A549 (cell line): ENCODE data around the gene BAZ1B. TPM values are rescaled to one million over a fixed set of nuclear protein-coding genes. Genes with fewer than 3 reads are reported as not detected.

ENCODE experiments used
- ATAC-seq, 2 experiments: fragments of 200-7000 bp in 1 of 2; fragments of >200 bp in 1 of 2; cut with Nextera tagmentation in 1 of 2; cut with Tn5 transposase in 1 of 2; 3 replicates each; pipeline versions ENCODE4 v1.8.0 to v1.9.1; 2018 to 2020; ENCODE audit warnings: mild to moderate bottlenecking in 1 of 2, moderate library complexity in 1 of 2
- CTCF ChIA-PET: fragments of 300-600 bp; sonication (Branson Sonifier 250); formaldehyde crosslinking; extraction: SDS; loops from one replicate; lab custom pipeline; 2021; ENCODE audit warnings: antibody characterized with exemption, inconsistent platforms; lab: Yijun Ruan, JAX
- POLR2A ChIA-PET: fragments of 350-600 bp; formaldehyde crosslinking; extraction: SDS; loops from one replicate; lab custom pipeline; 2021; ENCODE audit warnings: antibody characterized with exemption, inconsistent platforms; lab: Yijun Ruan, JAX
- DNase-seq, 2 experiments: peaks; one replicate each; pipeline versions ENCODE4 v3.0.0 to v3.0.0-alpha.2; 2011 to 2016; ENCODE audit warnings: low read depth in 1 of 2, low spot score in 1 of 2
- FAIRE-seq: peaks from 2 replicates; lab custom pipeline; 2011; peaks lifted over from hg19 to GRCh38; lab: Jason Lieb, UNC
- H3K27ac ChIP-seq, 2 experiments: fragments of >200 bp; sonication (Bioruptor Twin); formaldehyde crosslinking; 3 replicates each; pipeline ENCODE4 v1.5.1; 2016 to 2017
- H3K4me1 ChIP-seq: fragments of >200 bp; sonication (Bioruptor Twin); formaldehyde crosslinking; 3 replicates; pipeline ENCODE4 v1.6.1; 2016
- H3K4me2 ChIP-seq: fragments of >200 bp; sonication (Bioruptor Twin); formaldehyde crosslinking; 3 replicates; pipeline ENCODE4 v1.6.1; 2016
- H3K4me3 ChIP-seq: fragments of >200 bp; sonication (Bioruptor Twin); formaldehyde crosslinking; 3 replicates; pipeline ENCODE4 v1.5.1; 2016
- H3K9me3 ChIP-seq: fragments of >200 bp; sonication (Bioruptor Twin); formaldehyde crosslinking; 3 replicates; pipeline ENCODE4 v1.6.1; 2016
- BCL3 ChIP-seq: fragments of >200 bp; sonication (Bioruptor Twin); formaldehyde crosslinking; IDR thresholded peaks from 3 replicates; pipeline ENCODE4 v1.6.1; 2016
- CEBPB ChIP-seq, 2 experiments: fragments of >200 bp in 1 of 2; sonication (Bioruptor Twin) in 1 of 2; formaldehyde crosslinking in 1 of 2; IDR thresholded peaks; 2 replicates each; pipeline ENCODE4 v1.6.1; 2012 to 2016
- CHD4 ChIP-seq: fragments of 200-600 bp; sonication (generic); IDR thresholded peaks from 2 replicates; pipeline ENCODE4 v1.6.1; 2016; ENCODE audit warnings: antibody characterized with exemption, mild to moderate bottlenecking, borderline replicate concordance
- E2F6 ChIP-seq: IDR thresholded peaks from 2 replicates; pipeline ENCODE4 v1.6.1; 2012; ENCODE audit warnings: low read depth, borderline replicate concordance
- HDAC2 ChIP-seq: fragments of 200-600 bp; sonication (generic); IDR thresholded peaks from 2 replicates; pipeline ENCODE4 v1.6.1; 2016
- HES2 ChIP-seq: fragments of >200 bp; sonication (Bioruptor Twin); formaldehyde crosslinking; IDR thresholded peaks from 2 replicates; pipeline ENCODE4 v1.6.1; 2016
- HMGXB4 ChIP-seq: fragments of 250-450 bp; sonication (Bioruptor Pico); IDR thresholded peaks from 2 replicates; pipeline ENCODE4 v1.5.0; 2021; ENCODE audit warnings: mild to moderate bottlenecking, moderate library complexity, borderline replicate concordance
- HOXA7 ChIP-seq: fragments of 250-450 bp; sonication (Bioruptor Pico); IDR thresholded peaks from 2 replicates; pipeline ENCODE4 v1.5.0; 2020; ENCODE audit warnings: mild to moderate bottlenecking, moderate library complexity
- JUN ChIP-seq, 2 experiments: fragments of >200 bp; sonication (Bioruptor Twin); formaldehyde crosslinking; IDR thresholded peaks; 2 replicates in 1 of 2; 3 replicates in 1 of 2; pipeline ENCODE4 v1.6.1; 2016 to 2017
- KDM1A ChIP-seq: fragments of 200-600 bp; sonication (generic); IDR thresholded peaks from 2 replicates; pipeline ENCODE4 v1.6.1; 2016; ENCODE audit warnings: low read depth, mild to moderate bottlenecking
- KDM5A ChIP-seq: fragments of 200-600 bp; sonication (generic); IDR thresholded peaks from 2 replicates; pipeline ENCODE4 v1.6.1; 2016; ENCODE audit warnings: antibody characterized with exemption, mild to moderate bottlenecking
- MAZ ChIP-seq: fragments of 150-350 bp; IDR thresholded peaks from 2 replicates; pipeline ENCODE4 v1.6.1; 2014; ENCODE audit warnings: antibody characterized with exemption, low read depth, low read length, borderline replicate concordance
- MYC ChIP-seq: IDR thresholded peaks from 2 replicates; pipeline ENCODE4 v1.6.1; 2012; ENCODE audit warnings: mild to moderate bottlenecking, inconsistent platforms, low read length, improper control_type of control experiment, borderline replicate concordance
- NPAS2 ChIP-seq: fragments of 250-450 bp; sonication (Bioruptor Pico); IDR thresholded peaks from 2 replicates; pipeline ENCODE4 v1.8.0; 2022; ENCODE audit warnings: mild to moderate bottlenecking, moderate library complexity, borderline replicate concordance
- PHF8 ChIP-seq: fragments of 200-600 bp; sonication (generic); IDR thresholded peaks from 2 replicates; pipeline ENCODE4 v1.6.1; 2016; ENCODE audit warnings: low read depth, mild to moderate bottlenecking, antibody characterized with exemption, moderate library complexity, borderline replicate concordance
- POLR2AphosphoS2 ChIP-seq: conservative IDR thresholded peaks from 2 replicates; pipeline ENCODE4 v1.6.1; 2012; ENCODE audit warnings: low read length, improper control_type of control experiment, inconsistent platforms
- RCOR1 ChIP-seq: fragments of 150-350 bp; IDR thresholded peaks from 2 replicates; pipeline ENCODE4 v1.6.1; 2014; ENCODE audit warnings: antibody characterized with exemption, low read length, low read depth
- REST ChIP-seq: fragments of 200-600 bp; sonication (generic); IDR thresholded peaks from 2 replicates; pipeline ENCODE4 v1.6.1; 2016; ENCODE audit warnings: antibody characterized with exemption, mild to moderate bottlenecking, moderate library complexity
- RNF2 ChIP-seq: fragments of 200-600 bp; sonication (generic); IDR thresholded peaks from 2 replicates; pipeline ENCODE4 v1.6.1; 2016; ENCODE audit warnings: low read depth, mild to moderate bottlenecking, antibody characterized with exemption, moderate library complexity, borderline replicate concordance
- SMC3 ChIP-seq: fragments of >200 bp; sonication (Bioruptor Twin); formaldehyde crosslinking; IDR thresholded peaks from 3 replicates; pipeline ENCODE4 v1.6.1; 2018; ENCODE audit warnings: inconsistent platforms
- SREBF2 ChIP-seq: fragments of 450-650 bp; IDR thresholded peaks from 2 replicates; pipeline ENCODE4 v1.6.1; 2014; ENCODE audit warnings: mild to moderate bottlenecking, moderate library complexity
- TFCP2L1 ChIP-seq: fragments of 250-450 bp; sonication (Bioruptor Pico); IDR thresholded peaks from 2 replicates; pipeline ENCODE4 v1.5.0; 2021; ENCODE audit warnings: mild to moderate bottlenecking
- ZC3H11A ChIP-seq: fragments of 450-650 bp; IDR thresholded peaks from 2 replicates; pipeline ENCODE4 v1.6.1; 2014; ENCODE audit warnings: antibody characterized with exemption, mild to moderate bottlenecking
- WGBS: methylation state at CpG from one replicate; pipeline ENCODE4 v1.1.6; 2017; ENCODE audit errors: missing lambda C conversion rate; 5-methylcytosine and 5-hydroxymethylcytosine counted together
- polyA plus RNA-seq, 4 experiments: library from polyadenylated mRNA; depleted of rRNA in 3 of 4; stranded (reverse); fragments of >200 nt; fragmentation: RNase III in 1 of 4; extraction: RNeasy Plus Mini Kit Qiagen cat#74134 plus additional on column Dnase treatment in 1 of 4; gene quantifications; 2 replicates in 3 of 4; 3 replicates in 1 of 4; pipeline ENCODE4 v1.2.3, GENCODE V29; 2011 to 2017

The BAZ1B gene
- polyA plus RNA-seq, 2 of the 4 experiments (the other 2 are of a cell fraction) = 54.8 to 66.8 TPM

- no peak for TF ChIP-seq E2F6
- TF ChIP-seq ZC3H11A = no peak
- TF ChIP-seq SREBF2 = no peak
- TF ChIP-seq MAZ = no peak
- no peak for TF ChIP-seq SMC3
- no peak for TF ChIP-seq KDM1A
- no peak for TF ChIP-seq CHD4
These were observed 11.6 kb upstream of the BAZ1B start (continued) for GRCh38 chr7:73533742-73534141.

- 94% methylated on average over 6 of the region's 6 CpGs for WGBS
- no peak for TF ChIP-seq RCOR1
- TF ChIP-seq JUN (IDR thresholded peaks at IDR 0.05) = no peak
- TF ChIP-seq TFCP2L1 (CRISPR knock-in tag) = no peak
- no peak for TF ChIP-seq BCL3
- TF ChIP-seq HES2 = no peak
- TF ChIP-seq POLR2AphosphoS2 = no peak
- no peak for TF ChIP-seq HOXA7 (CRISPR knock-in tag)
- no peak for TF ChIP-seq NPAS2
- no peak for TF ChIP-seq MYC
- no peak for TF ChIP-seq PHF8
- no peak for TF ChIP-seq MAZ
- TF ChIP-seq REST = no peak
- no peak for TF ChIP-seq HDAC2
- no peak for TF ChIP-seq ZC3H11A
- no peak for TF ChIP-seq RNF2
- TF ChIP-seq CEBPB (IDR thresholded peaks at IDR 0.05) = no peak
- TF ChIP-seq SMC3 = no peak
- no peak for TF ChIP-seq KDM5A
- no peak for TF ChIP-seq KDM1A
- TF ChIP-seq HMGXB4 (CRISPR knock-in tag) = no peak
- CTCF ChIA-PET = interaction anchor here (0.6 to 1.4 kb wide), 4 partner anchors 9 to 168 kb away, joined by 3 to 4 read pairs (median 3); no protein-coding TSS in a partner anchor
These were observed 10.1 kb upstream of the BAZ1B start for GRCh38 chr7:73532224-73532623.

More at GRCh38 chr7:73532224-73532623, 10.1 kb upstream of the BAZ1B start:
- ATAC-seq (no peak), DNase-seq (no peak), FAIRE-seq (no peak)
- Histone ChIP-seq H3K4me2 (no peak overlapping the region), H3K4me1 (no peaks in the 10 kb centered on the region), H3K9me3 (no peaks in the 10 kb centered on the region), H3K4me3 (no peak overlapping the region), H3K27ac (no peak overlapping the region)
- POLR2A ChIA-PET = interaction anchor here (1.7 kb wide), 1 partner anchor 10 kb away, joined by 6 read pairs; the partner anchor contains the start of gene BAZ1B
